ENCODE data around the gene ULBP3. TPM values are rescaled to one million over a fixed set of nuclear protein-coding genes. Genes with fewer than 3 reads are reported as not detected.

ULBP3 gene
- total and polyA plus RNA-seq, 2 of the 13 experiments (the other 11 are each of a cell fraction or from before 2014, with no cell fraction given), result 0.42 to 0.48 TPM

GRCh38 chr6:150033207-150033771 lies 35.6 kb downstream of the ULBP3 start:
- in situ Hi-C loops (cut with HindIII; ENCODE audit: extremely low pct_ligation_motif_present, low pct_unique_long_range_greater_than_20kb) (no loop called here), intact Hi-C loops (cut with micrococcal nuclease; ENCODE audit: unreplicated experiment) (no loop called here)
- 38% methylated on average over 6 of the region's 6 CpGs for WGBS (ENCODE audit: low lambda C conversion rate)
- ATAC-seq (no peak), DNase-seq (ENCODE audit: low spot score) (no peak), FAIRE-seq (no peak)
- POLR2A ChIA-PET, result no interaction called here
- no peak overlapping the region for H2AFZ ChIP-seq (ENCODE audit: low read length)
- peaks cover 7 to 60% of the 10 kb centered on the region in 2 experiments for H3K27me3 ChIP-seq (ENCODE audit: control insufficient read depth in 1 of 2, insufficient read depth in 2 of 2, low read length in 2 of 2)
- no peaks in the 10 kb centered on the region for H3K79me2 ChIP-seq (ENCODE audit: insufficient read depth, low read length)
- H3K4me3 ChIP-seq (replicated peaks in 1 of 3; ENCODE audit: insufficient read depth in 1 of 3, low read depth in 2 of 3, low read length in 3 of 3), result no peak overlapping the region
- H3K9ac ChIP-seq (ENCODE audit: insufficient read depth, low read depth, low read length), result no peak overlapping the region
- no peak overlapping the region for H3K4me2 ChIP-seq (ENCODE audit: low read depth, low read length)
- H3K9me3 ChIP-seq (ENCODE audit: low read length), result no peaks in the 10 kb centered on the region
- H3K4me1 ChIP-seq (ENCODE audit: insufficient read depth, low read length), result no peaks in the 10 kb centered on the region
- no peaks in the 10 kb centered on the region for H3K36me3 ChIP-seq (replicated peaks in 1 of 2; ENCODE audit: control insufficient read depth in 1 of 2, insufficient read depth in 2 of 2, low read length in 2 of 2)
- BruUV-seq (replicated peaks), result no TSS peak
- CTCF ChIA-PET (ENCODE audit: low intra/inter-chr PET ratio, low total read pairs), result no interaction called here
- no peaks in the 10 kb centered on the region for H4K20me1 ChIP-seq (ENCODE audit: insufficient read depth, low read length)
- no peak overlapping the region for H3K27ac ChIP-seq (ENCODE audit: extremely low read length, insufficient read depth, low read length)
- TF ChIP-seq ZNF576 (CRISPR knock-in tag; IDR thresholded peaks at IDR 0.05) (no peak), GMEB1 (CRISPR knock-in tag; IDR thresholded peaks at IDR 0.05; ENCODE audit: borderline replicate concordance) (no peak), AGO1 (IDR thresholded peaks at IDR 0.05; ENCODE audit: low read depth, low read length, poor library complexity, severe bottlenecking) (no peak), IKZF5 (CRISPR knock-in tag; IDR thresholded peaks at IDR 0.05) (no peak), GLI4 (CRISPR knock-in tag; IDR thresholded peaks at IDR 0.05; ENCODE audit: borderline replicate concordance) (no peak), ZNF639 (CRISPR knock-in tag; conservative IDR thresholded peaks at IDR 0.05) (no peak), ZC3H4 (CRISPR knock-in tag; IDR thresholded peaks at IDR 0.05; ENCODE audit: borderline replicate concordance) (no peak), ZNF775 (CRISPR knock-in tag; IDR thresholded peaks at IDR 0.05; ENCODE audit: borderline replicate concordance) (no peak), ARID3A (IDR thresholded peaks at IDR 0.05; ENCODE audit: low read depth, low read length) (no peak), PAXIP1 (CRISPR knock-in tag; conservative IDR thresholded peaks at IDR 0.05) (no peak), ARNT2 (CRISPR knock-in tag; IDR thresholded peaks at IDR 0.05; ENCODE audit: low read depth) (no peak), SMAD3 (CRISPR knock-in tag; IDR thresholded peaks at IDR 0.05) (no peak)
